ENCODE measurements around the gene ZNF627.

- peak; percentile 8 to 85 (median 85) for TF ChIP-seq CTCF (IDR thresholded peaks at IDR 0.05; ENCODE audit: control extremely low read depth in 1 of 3, insufficient read depth in 1 of 3, low read depth in 1 of 3, low read length in 3 of 3)
- TF ChIP-seq RAD21 (IDR thresholded peaks at IDR 0.05 in 1 of 2, conservative IDR thresholded peaks at IDR 0.05 in 1 of 2; ENCODE audit: low read depth in 2 of 2, low read length in 2 of 2), result peak; percentile 83 to 89
- no peak for TF ChIP-seq POLR2A (IDR thresholded peaks at IDR 0.05; ENCODE audit: control extremely low read depth in 1 of 2, low read depth in 2 of 2, low read length in 2 of 2)
- TF ChIP-seq SUZ12 (IDR thresholded peaks at IDR 0.05; ENCODE audit: low read length), result no peak
- no peak for TF ChIP-seq EZH2 (IDR thresholded peaks at IDR 0.05; ENCODE audit: low read depth, low read length, severe bottlenecking)
Observed at GRCh38 chr19:11560404-11561051, 36.8 kb upstream of the ZNF627 start.
